GM21529 (cell line): ENCODE data around the gene ETFA.

Experiments used
- ATAC-seq: cut with Tn5 transposase; IDR thresholded peaks from one replicate; pipeline ENCODE4 v1.9.1; 2021; ENCODE audit not compliant: unreplicated experiment

The ETFA gene

GRCh38 chr15:76223521-76223920, 87.7 kb downstream of the ETFA start:
- ATAC-seq: no peak

- no peak for ATAC-seq
Observed at GRCh38 chr15:76222159-76222558, 89.1 kb downstream of the ETFA start.

GRCh38 chr15:76221085-76221767, 90.0 kb downstream of the ETFA start:
- ATAC-seq: no peak

GRCh38 chr15:76217882-76218217, 93.4 kb downstream of the ETFA start:
- no peak for ATAC-seq

- ATAC-seq: no peak
Observed at GRCh38 chr15:76217029-76217881, 94.0 kb downstream of the ETFA start.

GRCh38 chr15:76215634-76216033, 95.6 kb downstream of the ETFA start:
- no peak for ATAC-seq

- no peak for ATAC-seq
Observed at GRCh38 chr15:76209942-76210341, 101.3 kb downstream of the ETFA start.

GRCh38 chr15:76209523-76209922, 101.7 kb downstream of the ETFA start:
- no peak for ATAC-seq

GRCh38 chr15:76208786-76209424, 102.4 kb downstream of the ETFA start:
- ATAC-seq: no peak

- ATAC-seq: no peak
Observed at GRCh38 chr15:76208084-76208785, 103.0 kb downstream of the ETFA start.

- ATAC-seq: no peak
Observed at GRCh38 chr15:76206325-76206976, 104.8 kb downstream of the ETFA start.

- no peak for ATAC-seq
Observed at GRCh38 chr15:76204916-76205460, 106.3 kb downstream of the ETFA start.

- ATAC-seq: no peak
Observed at GRCh38 chr15:76204109-76204845, 107.0 kb downstream of the ETFA start.

GRCh38 chr15:76203346-76204108, 107.7 kb downstream of the ETFA start:
- ATAC-seq: no peak

- ATAC-seq: no peak
Observed at GRCh38 chr15:76201536-76202255, 109.6 kb downstream of the ETFA start.

GRCh38 chr15:76200641-76201105, 110.6 kb downstream of the ETFA start:
- no peak for ATAC-seq

GRCh38 chr15:76200083-76200465, 111.2 kb downstream of the ETFA start:
- no peak for ATAC-seq
